K562 (cell line): Measurements from ENCODE around the gene CFAP73.

Experiments
- ATF2 ChIP-seq: sonication (generic); formaldehyde crosslinking; IDR thresholded peaks from 2 replicates; pipeline ENCODE4 v1.8.1; 2022; ENCODE audit warnings: missing genetic modification reagents
- CREB3 ChIP-seq: fragments of 450-650 bp; conservative IDR thresholded peaks from 2 replicates; pipeline ENCODE4 v1.6.1; 2016; ENCODE audit warnings: missing genetic modification characterization, low read depth, mild to moderate bottlenecking, missing compliant biosample characterization, moderate library complexity
- CTCF ChIP-seq, 3 experiments: IDR thresholded peaks in 2 of 3; conservative IDR thresholded peaks in 1 of 3; 2 replicates each; pipeline ENCODE4 v1.5.1; 2011 to 2012; ENCODE audit warnings: low read length in 3 of 3, mild to moderate bottlenecking in 3 of 3, control low read depth in 2 of 3, improper control_type of control experiment in 1 of 3, inconsistent platforms in 1 of 3, low read depth in 1 of 3, mixed read lengths in 1 of 3, moderate library complexity in 1 of 3; ENCODE audit not compliant: insufficient read depth in 2 of 3
- FOXK2 ChIP-seq, 2 experiments: fragments of 450-650 bp; IDR thresholded peaks in 1 of 2; conservative IDR thresholded peaks in 1 of 2; 2 replicates each; pipeline ENCODE4 v1.6.1; 2016; ENCODE audit warnings: low read depth in 2 of 2, mild to moderate bottlenecking in 1 of 2
- FOXM1 ChIP-seq, 2 experiments: fragments of 450-650 bp in 1 of 2; sonication (generic) in 1 of 2; formaldehyde crosslinking in 1 of 2; IDR thresholded peaks; 2 replicates each; pipeline versions ENCODE4 v1.6.1 to v1.9.0; 2017 to 2022; ENCODE audit warnings: low read depth in 2 of 2, mild to moderate bottlenecking in 2 of 2, missing genetic modification reagents in 1 of 2, moderate library complexity in 1 of 2
- GABPB2 ChIP-seq: fragments of 250-450 bp; sonication (Bioruptor Pico); conservative IDR thresholded peaks from 2 replicates; pipeline ENCODE4 v1.5.1; 2021; ENCODE audit warnings: mild to moderate bottlenecking
- NFE2 ChIP-seq: IDR thresholded peaks from 2 replicates; pipeline ENCODE4 v1.6.1; 2014; ENCODE audit warnings: antibody characterized with exemption, low read depth
- NFIC ChIP-seq: fragments of 450-650 bp; IDR thresholded peaks from 2 replicates; pipeline ENCODE4 v1.6.1; 2017; ENCODE audit warnings: mild to moderate bottlenecking, inconsistent platforms
- POLR2AphosphoS5 ChIP-seq: IDR thresholded peaks from 2 replicates; pipeline ENCODE4 v1.6.1; 2011; ENCODE audit warnings: mild to moderate bottlenecking, low read depth, low read length, moderate library complexity; ENCODE audit not compliant: control insufficient read depth, insufficient read depth
- POU5F1 ChIP-seq: fragments of 150-350 bp; IDR thresholded peaks from 2 replicates; pipeline ENCODE4 v1.6.1; 2014; ENCODE audit warnings: borderline replicate concordance, low read length, low read depth, mild to moderate bottlenecking; ENCODE audit not compliant: partially characterized antibody
- SREBF2 ChIP-seq: sonication (generic); formaldehyde crosslinking; IDR thresholded peaks from 2 replicates; pipeline ENCODE4 v1.4.0; 2020; ENCODE audit warnings: mild to moderate bottlenecking, missing genetic modification reagents

- TF ChIP-seq CTCF (IDR thresholded peaks at IDR 0.05 in 2 of 3, conservative IDR thresholded peaks at IDR 0.05 in 1 of 3; ENCODE audit: insufficient read depth in 2 of 3, low read depth in 1 of 3, low read length in 3 of 3): no peak
- TF ChIP-seq SREBF2: no peak
- TF ChIP-seq POLR2AphosphoS5: no peak
- no peak for TF ChIP-seq ATF2 (CRISPR knock-in tag)
- TF ChIP-seq NFIC: no peak
- no peak for TF ChIP-seq NFE2
- TF ChIP-seq CREB3: no peak
- TF ChIP-seq FOXK2 (conservative IDR thresholded peaks at IDR 0.05 in 1 of 2, IDR thresholded peaks at IDR 0.05 in 1 of 2; ENCODE audit: low read depth in 2 of 2): no peak
- TF ChIP-seq POU5F1: no peak
- no peak for TF ChIP-seq FOXM1 (IDR thresholded peaks at IDR 0.05; ENCODE audit: low read depth)
- no peak for TF ChIP-seq FOXM1 (CRISPR knock-in tag; IDR thresholded peaks at IDR 0.05; ENCODE audit: low read depth)
- TF ChIP-seq GABPB2 (CRISPR knock-in tag): no peak
These were observed 13.5 kb downstream of the CFAP73 start for GRCh38 chr12:113163030-113163360.
